ENCODE measurements around the gene CLGN. TPM values are rescaled to one million over a fixed set of nuclear protein-coding genes. Genes with fewer than 3 reads are reported as not detected.
"Not testable (repeated sequence)": the region's sequence is repeated elsewhere in the genome, so short reads cannot be mapped to it uniquely, and the experiment has no call there.

The CLGN gene
- 18.4 and 18.6 TPM in 2 replicates for polyA plus RNA-seq (2014; cell fraction: cytosol; rRNA removed)
- 12.5 and 16.6 TPM in 2 replicates for polyA plus RNA-seq (2014; cell fraction: nucleus; rRNA removed)

GRCh38 chr4:140427106-140427918, at the start of gene CLGN:
Gene CLGN, minus strand, starts transcription at chr4:140427648. Its CDS starts 14,570 bp downstream, at chr4:140413078.
- DNase-seq (ENCODE audit: low spot score) = peak; percentile 91

GRCh38 chr4:140472156-140472555, 44.7 kb upstream of the CLGN start:
- no peak for DNase-seq (ENCODE audit: low spot score)

- no peak for DNase-seq (ENCODE audit: low spot score)
Observed at GRCh38 chr4:140469791-140470733, 42.6 kb upstream of the CLGN start.

GRCh38 chr4:140466146-140466545, 38.7 kb upstream of the CLGN start:
- no peak for DNase-seq (ENCODE audit: low spot score)

GRCh38 chr4:140463614-140464013, 36.2 kb upstream of the CLGN start:
- no peak for DNase-seq (ENCODE audit: low spot score)

GRCh38 chr4:140463182-140463581, 35.7 kb upstream of the CLGN start:
- no peak for DNase-seq (ENCODE audit: low spot score)

GRCh38 chr4:140450352-140450751, 22.9 kb upstream of the CLGN start:
- no peak for DNase-seq (ENCODE audit: low spot score)

- DNase-seq (ENCODE audit: low spot score) = no peak
Observed at GRCh38 chr4:140448830-140449229, 21.4 kb upstream of the CLGN start.

- no peak for DNase-seq (ENCODE audit: low spot score)
Observed at GRCh38 chr4:140448162-140448561, 20.7 kb upstream of the CLGN start.

GRCh38 chr4:140444347-140444746, 16.9 kb upstream of the CLGN start:
- DNase-seq (ENCODE audit: low spot score) = not testable (repeated sequence)

GRCh38 chr4:140439644-140440142, 12.2 kb upstream of the CLGN start:
- no peak for DNase-seq (ENCODE audit: low spot score)

GRCh38 chr4:140427919-140428471, 547 bp upstream of the CLGN start:
- no peak for DNase-seq (ENCODE audit: low spot score)

GRCh38 chr4:140426610-140427105, 790 bp downstream of the CLGN start:
- peak; percentile 59 for DNase-seq (ENCODE audit: low spot score)

GRCh38 chr4:140423106-140423505, 4.3 kb downstream of the CLGN start:
- DNase-seq (ENCODE audit: low spot score) = no peak

GRCh38 chr4:140413130-140413969, 14.1 kb downstream of the CLGN start:
- not testable (repeated sequence) for DNase-seq (ENCODE audit: low spot score)

- peak; percentile 50 for DNase-seq (ENCODE audit: low spot score)
Observed at GRCh38 chr4:140408974-140409373, 18.5 kb downstream of the CLGN start.

- DNase-seq (ENCODE audit: low spot score) = no peak
Observed at GRCh38 chr4:140406292-140406691, 21.2 kb downstream of the CLGN start.

GRCh38 chr4:140400111-140400510, 27.3 kb downstream of the CLGN start:
- DNase-seq (ENCODE audit: low spot score) = no peak

- no peak for DNase-seq (ENCODE audit: low spot score)
Observed at GRCh38 chr4:140395668-140396067, 31.8 kb downstream of the CLGN start.

- no peak for DNase-seq (ENCODE audit: low spot score)
Observed at GRCh38 chr4:140388015-140388414, 39.4 kb downstream of the CLGN start.

- DNase-seq (ENCODE audit: low spot score) = no peak
Observed at GRCh38 chr4:140382732-140383131, 44.7 kb downstream of the CLGN start.

All from SK-N-DZ (cell line).